HG03432 (cell line): Measurements from ENCODE around the gene ENTREP1.

Source experiments
- ATAC-seq: cut with Tn5 transposase; IDR thresholded peaks from one replicate; pipeline ENCODE4 v1.9.1; 2021; ENCODE audit warnings: mild to moderate bottlenecking, moderate library complexity; ENCODE audit not compliant: unreplicated experiment

ENTREP1 gene

DNA sequence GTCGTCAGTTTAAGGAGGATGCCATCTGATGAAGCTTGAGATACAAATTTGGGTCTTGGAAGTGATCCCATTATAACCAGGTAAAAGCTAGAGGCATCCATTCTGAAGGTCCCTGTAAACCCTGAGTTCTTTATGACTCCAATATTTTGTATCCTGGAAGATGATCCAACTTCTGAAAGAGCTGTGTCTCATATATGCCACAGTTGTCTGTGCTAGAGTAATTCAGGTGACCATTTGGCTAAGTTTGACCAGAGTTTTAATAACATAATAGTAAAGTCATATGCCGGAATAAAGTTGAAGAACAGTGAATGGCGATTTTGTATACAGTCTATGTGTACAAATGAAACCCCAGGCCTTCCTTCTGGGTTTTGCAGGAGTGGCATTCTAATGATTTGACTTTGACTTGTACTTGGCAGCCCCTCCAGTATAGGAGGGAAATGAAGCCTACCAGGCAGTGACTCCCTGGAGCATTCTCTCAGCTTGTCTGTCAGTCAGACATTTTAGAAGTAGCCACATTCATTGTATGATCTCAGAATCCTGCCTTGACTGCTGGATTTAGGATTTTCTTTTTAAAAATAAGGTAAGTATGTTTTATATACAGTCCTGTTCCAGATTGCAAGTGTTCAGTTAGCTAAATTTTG is 39.6 kb downstream of the ENTREP1 start:
- ATAC-seq: no peak

DNA sequence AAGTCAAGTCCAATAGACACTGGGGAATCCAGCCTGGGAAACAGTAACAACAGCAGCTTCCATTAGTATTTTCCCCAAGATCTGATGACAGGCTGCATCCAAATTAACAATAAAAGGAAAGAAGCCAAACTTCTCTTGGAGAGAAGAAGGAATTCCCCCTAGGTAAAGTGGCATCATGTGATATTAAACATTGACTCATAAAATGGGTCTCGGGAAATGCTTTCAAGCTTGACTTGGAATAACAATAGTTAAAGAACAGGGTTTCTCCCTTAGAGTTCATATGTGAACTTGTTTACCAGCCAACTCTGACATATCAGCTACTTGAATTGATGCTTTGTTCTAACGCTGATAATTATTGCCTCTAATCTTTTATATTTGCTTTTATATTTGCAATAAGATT is 45.4 kb downstream of the ENTREP1 start:
- ATAC-seq: no peak

DNA sequence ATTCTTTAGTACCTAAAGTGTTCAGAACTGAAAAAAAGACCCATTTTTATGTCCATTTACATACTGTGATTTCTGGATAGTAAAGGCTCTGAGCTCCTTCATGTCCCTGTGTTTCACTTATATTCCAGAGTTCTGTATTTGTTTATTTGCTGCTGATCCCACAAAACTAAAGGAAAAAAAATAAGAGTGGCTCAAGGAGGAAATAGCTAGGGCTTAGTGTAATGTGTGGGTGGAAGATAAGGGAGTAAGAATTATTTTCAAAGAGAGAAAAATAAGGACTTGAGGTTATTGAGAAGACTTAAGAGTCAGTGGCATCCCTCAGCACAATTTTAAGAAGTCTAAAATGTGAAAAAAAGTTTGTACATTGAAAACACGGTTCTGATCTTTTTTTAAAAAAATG is 46.0 kb downstream of the ENTREP1 start:
- ATAC-seq: no peak

DNA sequence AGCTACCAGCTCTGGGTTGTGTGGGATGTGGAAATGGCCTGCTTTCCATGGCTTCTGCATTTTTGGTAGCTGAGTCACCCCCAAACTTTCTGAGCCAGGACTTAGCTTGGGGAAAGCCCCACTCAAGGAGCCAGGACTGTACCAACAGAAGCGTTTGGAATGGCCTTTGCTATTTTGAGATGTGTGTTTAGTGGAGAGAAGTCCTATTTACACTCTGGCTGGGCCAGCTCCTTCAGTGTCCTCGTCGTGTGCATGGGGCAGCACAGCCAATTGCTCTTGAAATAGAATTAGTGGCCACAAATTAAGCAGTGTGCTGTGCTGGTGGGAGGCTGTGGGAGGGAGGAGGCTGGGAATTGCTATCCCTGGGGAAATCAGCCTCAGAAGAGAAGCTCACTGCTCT is 51.6 kb downstream of the ENTREP1 start:
- ATAC-seq: no peak

DNA sequence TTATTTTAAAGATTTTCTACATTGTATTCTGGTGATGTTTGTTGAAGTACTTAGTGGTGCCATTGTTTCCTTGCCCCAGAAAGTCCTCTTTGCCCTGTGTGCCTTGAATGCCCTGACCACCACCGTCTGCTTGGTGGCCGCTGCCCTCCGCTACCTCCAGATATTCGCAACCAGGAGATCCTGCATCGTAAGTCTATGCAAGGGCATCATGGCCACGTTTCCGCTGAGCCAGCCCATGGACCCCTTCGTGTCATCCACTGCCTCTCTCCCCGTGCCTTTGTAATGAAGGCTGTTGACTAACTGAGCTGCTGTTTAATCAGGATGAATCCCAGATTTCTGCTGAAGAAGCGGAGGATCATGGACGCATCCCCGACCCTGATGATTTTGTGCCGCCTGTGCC is 52.3 kb downstream of the ENTREP1 start:
- ATAC-seq: no peak

DNA sequence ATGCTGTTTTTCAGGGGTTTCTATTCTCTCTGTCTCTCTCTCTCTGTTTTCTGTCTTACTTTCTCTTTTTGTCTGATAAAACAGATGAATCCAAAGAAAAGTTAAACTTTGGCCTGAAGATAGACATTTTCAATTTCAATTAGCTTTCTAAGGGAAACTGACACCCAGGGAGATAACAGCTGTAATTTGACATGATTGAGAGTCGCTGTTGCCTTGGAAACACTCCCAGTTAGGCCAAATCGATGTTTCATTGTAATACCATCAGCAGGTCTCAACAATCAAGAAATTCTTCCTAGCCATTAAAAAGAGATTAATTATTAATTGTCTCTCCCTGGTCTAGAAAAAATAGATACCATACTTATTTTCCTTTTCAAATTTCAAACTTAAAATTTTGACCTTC is 53.0 kb downstream of the ENTREP1 start:
- no peak for ATAC-seq

DNA sequence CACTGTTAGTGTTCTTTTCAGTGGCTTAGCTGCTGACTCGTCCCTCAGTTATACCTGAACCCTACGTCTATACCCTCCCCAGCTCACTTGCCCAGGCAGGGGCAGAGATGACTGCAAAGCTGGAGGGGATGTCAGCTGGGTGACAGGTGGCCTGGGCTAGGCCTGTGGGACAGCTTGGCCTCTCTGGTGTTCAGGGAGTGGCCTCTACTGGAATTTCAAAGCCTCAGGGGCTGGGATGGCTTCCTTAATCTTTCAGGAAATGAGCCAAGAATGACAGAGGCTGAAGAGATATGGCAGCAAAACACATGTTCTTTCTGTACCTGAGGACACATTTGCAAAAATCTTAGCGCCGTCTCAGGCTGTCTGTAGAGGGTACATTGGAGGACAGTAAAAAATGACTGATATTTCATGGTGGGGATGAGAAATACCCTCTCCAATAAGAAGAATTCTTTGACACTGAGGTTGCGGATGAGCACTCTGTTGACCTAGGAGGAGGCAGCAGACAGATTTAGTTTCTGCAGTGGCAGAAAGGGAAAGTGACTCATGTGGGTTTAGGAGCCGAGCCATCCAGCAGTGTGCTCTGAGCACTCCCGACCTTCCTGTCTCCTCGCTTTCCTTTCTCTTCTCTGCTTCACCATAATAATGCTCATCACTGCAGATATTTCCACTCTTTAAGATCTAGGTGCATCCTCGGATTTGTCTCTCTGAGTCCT is 54.4 kb downstream of the ENTREP1 start:
- ATAC-seq: no peak

DNA sequence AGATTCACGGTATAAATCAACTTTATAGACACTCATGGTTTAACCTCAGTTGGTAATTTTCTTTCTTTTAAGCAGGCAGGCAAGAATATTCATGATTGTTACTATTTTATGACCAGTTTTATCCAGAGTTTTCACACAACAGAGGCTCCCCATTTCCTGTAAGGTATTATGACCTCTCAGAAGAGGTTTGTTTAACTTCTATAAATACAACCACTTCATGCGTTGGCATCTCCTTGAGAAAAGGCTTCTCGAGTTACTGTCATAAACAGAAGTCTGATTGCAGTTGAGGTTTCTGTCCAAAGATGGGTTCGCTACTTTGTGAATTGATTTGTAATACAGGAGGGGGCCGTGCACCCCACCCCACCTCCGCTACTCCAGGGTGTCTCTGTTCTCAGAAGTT is 55.3 kb downstream of the ENTREP1 start:
- ATAC-seq: no peak

DNA sequence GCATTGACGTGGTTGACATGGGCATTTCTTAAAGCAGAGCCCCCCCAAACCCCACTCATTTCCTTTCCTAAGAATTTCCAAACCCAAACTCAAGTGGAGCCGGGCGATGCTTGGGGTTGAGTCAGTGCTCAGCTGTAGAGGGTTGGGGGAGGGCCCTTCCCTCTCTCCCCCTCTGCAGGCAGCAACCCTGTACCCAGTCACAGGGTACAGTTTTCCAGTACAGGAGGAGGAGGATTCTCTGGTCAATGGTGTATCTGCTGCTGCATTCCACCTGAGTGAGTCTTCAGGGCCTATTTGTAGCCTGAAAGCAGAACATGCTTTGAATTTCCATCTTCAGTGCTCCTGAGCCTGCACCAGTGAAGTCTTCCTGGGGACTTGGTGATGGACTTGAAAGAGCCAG is 55.8 kb downstream of the ENTREP1 start:
- ATAC-seq: no peak

DNA sequence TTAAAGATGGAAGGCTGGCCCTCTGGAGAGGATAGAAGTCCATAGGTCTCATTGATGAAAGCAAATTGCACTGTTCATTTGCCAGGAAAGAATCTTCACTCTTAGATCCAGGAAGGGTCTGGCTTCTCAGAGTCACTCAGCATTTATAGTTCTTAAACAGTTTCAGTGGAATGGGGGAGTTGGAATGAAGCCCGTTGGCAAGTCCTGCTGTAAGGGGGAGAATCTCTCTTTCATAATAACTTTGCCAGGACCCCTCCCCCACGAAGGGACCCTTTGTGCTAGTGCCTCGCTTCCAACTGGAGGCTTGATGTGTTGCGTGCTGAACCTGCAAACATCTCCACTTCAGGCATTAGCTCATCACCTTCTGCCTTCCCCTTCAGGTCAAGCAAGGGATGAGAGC is 57.1 kb downstream of the ENTREP1 start:
- no peak for ATAC-seq

DNA sequence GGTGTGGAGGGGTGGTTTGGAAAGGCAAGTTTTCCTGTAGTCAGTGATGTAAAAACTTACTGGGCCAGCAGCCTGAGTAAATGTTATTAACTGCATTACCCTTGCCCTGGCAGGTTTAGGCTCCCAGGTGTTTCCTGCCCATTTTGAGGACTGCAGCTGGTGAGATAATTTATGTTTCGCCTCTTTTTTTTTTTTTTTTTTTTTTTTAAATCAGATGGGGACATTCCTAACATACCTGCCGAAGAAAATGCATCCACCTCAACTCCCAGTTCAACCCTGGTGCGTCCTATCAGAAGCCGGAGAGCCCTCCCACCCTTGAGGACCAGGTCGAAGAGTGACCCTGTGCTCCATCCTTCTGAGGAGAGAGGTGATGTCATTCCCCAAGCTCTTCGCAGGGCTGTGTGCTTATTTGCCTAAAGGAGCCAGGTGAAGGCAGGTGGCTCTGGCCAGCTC is 60.6 kb downstream of the ENTREP1 start:
- no peak for ATAC-seq

DNA sequence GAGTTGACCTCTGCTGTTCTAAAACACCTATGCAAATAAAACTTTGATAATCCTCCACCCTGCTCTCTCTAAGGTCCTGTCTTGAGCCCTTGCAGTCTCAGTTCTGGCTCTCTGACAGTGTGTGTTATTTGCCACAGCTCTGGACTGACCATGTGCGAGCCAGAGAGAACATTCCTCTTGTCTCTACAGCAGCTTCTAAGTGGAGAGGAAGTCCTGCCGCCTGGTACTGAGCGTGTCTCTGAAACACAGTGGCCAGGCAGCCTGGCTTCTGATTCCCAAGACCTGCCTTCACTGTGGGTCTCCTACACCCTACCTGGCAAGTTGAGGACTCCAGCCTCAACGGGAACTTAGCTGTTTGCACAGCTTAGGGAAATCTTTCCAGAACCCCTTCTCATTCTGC is 61.6 kb downstream of the ENTREP1 start:
- no peak for ATAC-seq

DNA sequence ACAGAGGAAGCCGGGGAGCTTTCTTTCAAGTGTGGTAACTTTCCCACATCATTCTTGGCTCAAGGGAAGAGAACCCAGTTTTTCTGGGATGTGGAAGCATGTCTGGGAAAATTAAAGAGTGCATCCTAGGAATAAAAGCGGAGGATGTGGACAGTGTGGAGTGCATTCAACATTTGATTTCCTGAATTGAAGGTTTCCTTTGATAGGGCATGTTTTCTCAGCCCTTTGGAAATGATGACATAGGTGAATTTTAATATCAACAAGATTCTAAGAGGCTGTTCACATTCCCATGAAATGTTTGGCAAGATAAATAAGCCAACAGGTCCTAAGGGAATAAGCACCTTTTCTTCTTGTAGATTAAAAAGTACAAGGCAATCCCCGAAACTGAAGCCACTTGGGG is 63.6 kb downstream of the ENTREP1 start:
- no peak for ATAC-seq

DNA sequence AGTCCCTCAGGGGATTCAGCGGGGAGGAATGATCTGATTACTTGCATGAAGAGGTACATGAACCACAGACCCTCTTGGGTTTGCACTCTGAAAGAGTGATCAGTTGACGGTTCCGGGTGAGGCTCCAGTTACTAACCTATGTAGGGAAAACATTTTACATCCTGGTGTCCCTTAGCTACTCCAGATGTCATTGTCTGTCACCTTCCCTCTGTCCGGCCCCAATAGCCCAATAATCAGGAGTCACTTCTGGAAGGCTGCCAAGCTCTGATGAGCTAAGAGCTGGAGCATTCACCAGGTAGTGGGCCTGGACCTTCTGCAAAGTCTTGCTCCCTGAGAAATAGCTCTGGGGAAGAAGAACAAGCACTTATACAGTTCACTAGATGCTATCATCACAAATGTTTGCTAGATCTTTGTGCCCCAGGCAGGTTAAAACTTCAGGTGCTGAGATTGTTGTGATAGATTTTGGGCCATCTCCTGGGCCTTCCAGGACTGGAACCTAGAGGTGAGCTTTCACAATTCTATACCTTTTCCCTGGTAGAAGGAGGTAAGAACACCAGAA is 64.5 kb downstream of the ENTREP1 start:
- ATAC-seq: no peak

DNA sequence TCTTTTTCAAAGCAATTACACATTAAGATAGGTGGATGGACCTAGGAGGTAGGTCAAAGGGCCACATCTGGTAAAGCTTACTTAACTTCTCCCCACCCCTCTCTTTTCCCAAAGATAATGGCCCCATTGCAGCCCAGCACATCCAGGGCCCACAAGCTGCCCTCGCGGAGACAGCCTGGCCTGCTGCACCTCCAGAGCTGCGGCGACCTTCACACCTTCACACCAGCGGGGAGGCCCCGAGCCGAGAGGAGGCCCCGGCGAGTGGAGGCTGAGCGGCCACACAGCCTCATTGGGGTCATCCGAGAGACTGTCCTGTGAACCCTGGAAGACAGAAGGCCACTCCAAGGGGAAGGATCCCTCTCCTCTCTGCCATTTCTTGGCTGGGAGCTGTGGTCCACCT is 66.5 kb downstream of the ENTREP1 start:
- no peak for ATAC-seq

DNA sequence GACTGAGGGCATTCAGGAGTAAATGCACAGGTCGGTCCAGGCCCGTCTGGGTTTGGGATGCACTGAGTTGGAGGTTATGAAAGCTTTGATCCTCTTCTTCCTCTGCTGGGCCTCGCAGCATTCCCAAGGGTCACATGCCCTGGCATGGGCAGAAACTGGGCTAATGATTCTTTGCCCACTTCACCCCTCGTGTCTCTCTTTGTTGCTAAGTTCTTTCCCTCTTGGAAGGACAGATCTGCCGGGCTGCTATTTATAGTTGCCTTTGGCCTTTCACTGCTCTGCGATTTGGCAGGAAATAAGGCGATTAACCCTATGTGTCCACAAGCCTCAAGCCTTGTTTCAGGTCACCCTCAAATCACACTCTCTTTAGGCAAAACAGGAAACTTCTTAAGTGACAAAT is 66.9 kb downstream of the ENTREP1 start:
- no peak for ATAC-seq

DNA sequence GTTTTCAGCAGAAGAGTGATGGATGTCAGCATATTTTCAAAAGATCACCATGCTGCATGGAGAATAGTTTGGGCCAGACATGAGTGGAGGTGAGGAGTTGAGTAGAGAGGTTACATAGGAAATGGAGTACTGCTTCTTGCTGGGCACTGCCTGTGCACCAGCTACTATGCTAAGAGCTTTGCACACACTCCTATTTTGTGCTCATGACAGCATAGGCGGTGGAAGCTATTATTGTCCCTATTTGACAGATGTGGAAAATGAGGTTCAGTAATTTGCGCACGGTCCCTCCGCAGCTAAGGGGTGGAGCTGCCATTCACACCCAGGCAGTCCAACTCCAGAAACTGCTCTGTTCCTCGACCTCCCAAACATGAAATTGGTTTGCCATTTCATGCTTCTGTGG is 67.8 kb downstream of the ENTREP1 start:
- ATAC-seq: no peak

DNA sequence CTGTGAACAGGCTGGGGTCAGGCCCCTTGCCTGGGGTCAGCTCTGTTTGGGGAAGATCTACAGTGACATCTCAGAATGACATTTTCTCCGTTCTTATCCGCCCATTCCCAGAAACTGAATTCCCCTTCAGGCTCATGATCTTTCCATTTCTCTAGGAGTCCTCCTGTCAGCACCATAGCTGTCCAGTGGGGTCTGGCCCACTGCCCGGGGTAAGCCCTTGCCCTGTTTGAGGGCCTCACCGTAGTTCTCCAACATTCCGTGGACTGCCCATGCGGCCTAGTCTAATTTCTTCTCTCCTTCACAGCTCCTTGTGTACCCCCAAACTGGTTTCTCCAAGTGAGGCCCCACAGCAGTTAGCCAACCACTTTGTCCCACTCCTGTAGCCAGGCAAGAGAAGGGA is 68.4 kb downstream of the ENTREP1 start:
- ATAC-seq: no peak

DNA sequence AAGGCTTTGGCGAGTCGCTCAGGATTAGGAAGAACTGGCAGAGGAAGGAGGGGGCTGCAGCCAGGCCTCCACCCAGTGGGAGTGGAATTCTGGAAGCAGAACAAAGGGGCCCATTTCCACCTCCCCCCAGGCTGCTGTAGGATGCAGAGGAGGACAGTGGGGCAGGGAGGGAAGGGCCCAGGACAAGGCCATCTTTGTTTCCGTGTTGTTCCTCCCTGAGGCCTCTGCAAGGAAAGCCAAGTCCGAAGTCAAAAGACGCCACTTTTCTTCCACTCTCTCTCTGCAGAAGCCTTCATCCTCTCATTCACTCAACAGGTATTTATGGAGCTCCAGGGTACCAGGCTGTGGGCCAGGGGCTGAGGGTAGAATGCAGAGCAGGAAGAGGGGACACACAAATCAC is 70.7 kb downstream of the ENTREP1 start:
- ATAC-seq: no peak

DNA sequence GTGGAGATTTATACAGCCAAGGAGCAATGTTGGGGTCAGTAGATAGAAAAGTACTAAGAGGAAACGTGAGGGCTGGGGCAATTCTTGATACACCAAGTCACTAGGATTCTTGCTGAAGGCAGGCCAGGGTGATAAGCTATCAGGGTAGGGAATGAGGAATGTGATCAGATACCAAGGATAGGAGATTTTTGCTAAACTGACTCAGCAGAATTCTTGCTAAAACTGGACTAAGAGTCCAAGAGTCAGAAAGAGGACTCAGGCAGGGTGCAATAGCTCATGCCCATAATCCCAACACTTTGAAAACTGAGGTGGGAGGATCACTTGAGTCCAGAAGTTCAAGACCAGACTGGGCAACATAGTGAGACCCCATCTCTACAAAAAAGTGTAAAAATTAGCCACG is 71.7 kb downstream of the ENTREP1 start:
- no peak for ATAC-seq

DNA sequence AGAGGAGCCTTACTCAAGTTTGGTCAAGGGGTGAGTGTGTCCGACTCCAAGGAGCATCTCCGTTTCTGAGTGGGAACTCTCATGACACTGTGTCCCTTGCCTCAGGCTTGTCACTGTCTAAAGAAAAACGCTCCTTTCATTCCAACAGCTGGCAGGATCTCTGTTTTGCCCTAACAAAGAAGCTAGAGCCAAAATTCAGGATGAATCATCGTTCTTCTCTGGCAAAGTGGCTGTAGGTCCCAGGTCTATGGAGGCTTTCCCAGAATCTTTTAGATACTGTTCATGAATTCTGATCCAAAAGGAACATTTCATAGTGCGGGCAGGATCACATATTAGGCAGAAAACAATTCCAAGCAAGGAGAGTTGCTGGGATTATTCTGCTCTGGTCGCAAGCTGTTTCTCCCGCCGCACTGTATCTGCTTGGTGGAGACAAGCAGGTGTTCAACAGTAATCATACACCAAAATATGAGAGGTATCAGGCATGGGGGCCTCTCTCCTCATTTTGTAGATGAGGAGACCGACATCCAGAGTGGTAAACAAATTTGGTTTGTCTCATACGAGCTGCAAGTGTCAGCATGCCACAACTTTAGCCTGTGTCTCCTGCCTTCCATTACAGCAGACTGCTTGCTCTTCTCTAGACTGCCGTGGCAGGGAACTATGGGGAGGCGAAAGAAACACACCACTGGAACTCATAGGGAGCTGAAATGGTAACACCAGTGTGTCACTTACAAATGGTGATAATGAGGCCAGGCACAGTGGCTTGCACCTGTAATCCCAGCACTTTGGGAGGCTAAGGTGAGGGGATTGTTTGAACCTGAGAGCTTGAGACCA is 72.6 kb downstream of the ENTREP1 start:
- ATAC-seq: no peak

DNA sequence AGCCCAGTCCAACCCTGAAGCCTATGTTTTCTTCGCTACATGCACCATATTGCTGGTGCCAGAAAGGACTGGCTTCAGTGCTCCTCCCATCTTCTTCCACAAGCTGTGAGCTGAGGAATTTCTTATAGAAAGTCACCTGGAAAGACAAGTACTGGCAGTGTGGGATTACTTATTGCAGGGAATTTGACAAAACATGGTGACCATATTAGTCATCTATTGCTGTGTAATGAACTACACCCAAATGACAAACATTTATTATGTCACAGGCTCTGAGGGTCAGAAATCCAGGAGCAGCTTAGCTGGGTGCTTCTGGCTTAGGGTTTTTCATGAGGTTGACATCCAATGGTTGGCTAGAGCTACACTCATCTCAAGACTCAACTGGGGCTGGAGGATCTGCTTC is 75.5 kb downstream of the ENTREP1 start:
- ATAC-seq: no peak
